HEK293 (cell line): Measurements from ENCODE around the gene SBNO2.
A peak's percentile ranks its signal among the peaks of the same experiment; 100 is the strongest.

Experiments
- CTCF ChIA-PET: fragments of 350-600 bp; formaldehyde crosslinking; extraction: SDS; loops from one replicate; lab custom pipeline; 2021; ENCODE audit warnings: antibody characterized with exemption; lab: Yijun Ruan, JAX
- POLR2A ChIA-PET: fragments of 300-600 bp; formaldehyde crosslinking; extraction: SDS; loops from one replicate; lab custom pipeline; 2020; ENCODE audit warnings: antibody characterized with exemption, inconsistent platforms; lab: Yijun Ruan, JAX
- H3K27ac ChIP-seq: fragments of 200-500 bp; sonication (Bioruptor generic); 2 replicates; pipeline ENCODE4 v1.5.1; 2014; ENCODE audit warnings: low read depth, low read length, control low read depth, inconsistent platforms; ENCODE audit errors: extremely low read depth
- H3K36me3 ChIP-seq, 2 experiments: fragments of 200-500 bp in 1 of 2; sonication (Bioruptor generic) in 1 of 2; 1 replicate in 1 of 2; 2 replicates in 1 of 2; pipeline ENCODE4 v1.5.1; 2014 to 2017; ENCODE audit warnings: inconsistent platforms in 2 of 2, low read length in 2 of 2; ENCODE audit not compliant: control insufficient read depth in 2 of 2, insufficient read depth in 1 of 2
- H3K4me1 ChIP-seq: fragments of 200-500 bp; sonication (Bioruptor generic); 2 replicates; pipeline ENCODE4 v1.5.1; 2014; ENCODE audit warnings: mild to moderate bottlenecking, low read length, inconsistent platforms; ENCODE audit not compliant: control insufficient read depth, insufficient read depth
- H3K4me3 ChIP-seq: 2 replicates; pipeline ENCODE4 v1.5.1; 2011; ENCODE audit warnings: low read depth, mild to moderate bottlenecking, control low read depth, low read length, moderate library complexity
- H3K9me3 ChIP-seq: fragments of 200-500 bp; sonication (Bioruptor generic); 2 replicates; pipeline ENCODE4 v1.5.1; 2014; ENCODE audit warnings: low read depth, low read length, inconsistent platforms; ENCODE audit not compliant: control insufficient read depth, insufficient read depth
- BCL11A ChIP-seq: fragments of 450-650 bp; formaldehyde crosslinking; IDR thresholded peaks from 2 replicates; pipeline ENCODE4 v1.5.1; 2016; ENCODE audit warnings: low read depth, missing biosample characterization, missing genetic modification characterization
- BCL11B ChIP-seq: fragments of 450-650 bp; formaldehyde crosslinking; IDR thresholded peaks from 2 replicates; pipeline ENCODE4 v1.5.1; 2016; ENCODE audit warnings: low read depth, missing biosample characterization, missing genetic modification characterization
- GLIS2 ChIP-seq: fragments of 450-650 bp; formaldehyde crosslinking; IDR thresholded peaks from 2 replicates; pipeline ENCODE4 v1.5.1; 2016; ENCODE audit warnings: missing biosample characterization, missing genetic modification characterization
- HOXC10 ChIP-seq: sonication (generic); formaldehyde crosslinking; IDR thresholded peaks from 2 replicates; pipeline ENCODE4 v1.8.1; 2023; ENCODE audit warnings: mild to moderate bottlenecking, missing genetic modification reagents
- MYNN ChIP-seq: fragments of 450-650 bp; formaldehyde crosslinking; IDR thresholded peaks from 2 replicates; pipeline ENCODE4 v1.5.1; 2016; ENCODE audit warnings: missing biosample characterization, missing genetic modification characterization, borderline replicate concordance
- PATZ1 ChIP-seq: fragments of 450-650 bp; formaldehyde crosslinking; IDR thresholded peaks from 2 replicates; pipeline ENCODE4 v1.5.1; 2016; ENCODE audit warnings: missing biosample characterization, missing genetic modification characterization
- SCRT2 ChIP-seq: fragments of 450-650 bp; formaldehyde crosslinking; IDR thresholded peaks from 2 replicates; pipeline ENCODE4 v1.5.1; 2016; ENCODE audit warnings: missing biosample characterization, missing genetic modification characterization
- SP2 ChIP-seq: fragments of 450-650 bp; formaldehyde crosslinking; IDR thresholded peaks from 2 replicates; pipeline ENCODE4 v1.5.1; 2016; ENCODE audit warnings: missing biosample characterization, missing genetic modification characterization
- YY2 ChIP-seq: fragments of 450-650 bp; formaldehyde crosslinking; IDR thresholded peaks from 2 replicates; pipeline ENCODE4 v1.5.1; 2016; ENCODE audit warnings: missing biosample characterization, missing genetic modification characterization
- ZBTB17 ChIP-seq: fragments of 450-650 bp; formaldehyde crosslinking; IDR thresholded peaks from 2 replicates; pipeline ENCODE4 v1.5.1; 2016; ENCODE audit warnings: missing biosample characterization, missing genetic modification characterization
- ZFHX2 ChIP-seq: fragments of 450-650 bp; formaldehyde crosslinking; conservative IDR thresholded peaks from 2 replicates; pipeline ENCODE4 v1.5.1; 2016; ENCODE audit warnings: missing biosample characterization, missing genetic modification characterization
- ZFP37 ChIP-seq: fragments of 450-650 bp; formaldehyde crosslinking; IDR thresholded peaks from 2 replicates; pipeline ENCODE4 v1.5.1; 2016; ENCODE audit warnings: missing biosample characterization, missing genetic modification characterization
- ZNF148 ChIP-seq: fragments of 450-650 bp; formaldehyde crosslinking; IDR thresholded peaks from 2 replicates; pipeline ENCODE4 v1.5.0; 2017; ENCODE audit warnings: missing biosample characterization, missing genetic modification characterization, borderline replicate concordance
- ZNF16 ChIP-seq: fragments of 450-650 bp; formaldehyde crosslinking; IDR thresholded peaks from 2 replicates; pipeline ENCODE4 v1.5.1; 2016; ENCODE audit warnings: low read depth, missing biosample characterization, missing genetic modification characterization
- ZNF184 ChIP-seq: fragments of 450-650 bp; IDR thresholded peaks from 2 replicates; pipeline ENCODE4 v1.5.1; 2018; ENCODE audit warnings: missing biosample characterization, mild to moderate bottlenecking, missing genetic modification characterization
- ZNF19 ChIP-seq: fragments of 450-650 bp; formaldehyde crosslinking; IDR thresholded peaks from 2 replicates; pipeline ENCODE4; 2016; ENCODE audit warnings: missing biosample characterization, missing genetic modification characterization, low read depth
- ZNF202 ChIP-seq: fragments of 450-650 bp; formaldehyde crosslinking; IDR thresholded peaks from 2 replicates; pipeline ENCODE4 v1.5.1; 2016; ENCODE audit warnings: missing biosample characterization, missing genetic modification characterization, borderline replicate concordance
- ZNF248 ChIP-seq: fragments of 450-650 bp; formaldehyde crosslinking; IDR thresholded peaks from 2 replicates; pipeline ENCODE4 v1.5.1; 2017; ENCODE audit warnings: missing biosample characterization, missing genetic modification characterization
- ZNF266 ChIP-seq: fragments of 450-650 bp; formaldehyde crosslinking; IDR thresholded peaks from 2 replicates; pipeline ENCODE4 v1.5.1; 2016; ENCODE audit warnings: missing biosample characterization, missing genetic modification characterization, low read depth
- ZNF37A ChIP-seq: fragments of 450-650 bp; IDR thresholded peaks from 2 replicates; pipeline ENCODE4 v1.5.1; 2018; ENCODE audit warnings: missing biosample characterization, missing genetic modification characterization
- ZNF488 ChIP-seq: fragments of 450-650 bp; formaldehyde crosslinking; IDR thresholded peaks from 2 replicates; pipeline ENCODE4 v1.5.1; 2016; ENCODE audit warnings: missing biosample characterization, missing genetic modification characterization
- ZNF530 ChIP-seq: fragments of 450-650 bp; formaldehyde crosslinking; IDR thresholded peaks from 2 replicates; pipeline ENCODE4 v1.5.1; 2016; ENCODE audit warnings: low read depth, missing biosample characterization, missing genetic modification characterization
- ZNF629 ChIP-seq: fragments of 450-650 bp; formaldehyde crosslinking; IDR thresholded peaks from 2 replicates; pipeline ENCODE4 v1.5.1; 2017; ENCODE audit warnings: missing biosample characterization, missing genetic modification characterization
- ZNF660 ChIP-seq: fragments of 450-650 bp; IDR thresholded peaks from 2 replicates; pipeline ENCODE4 v1.5.1; 2018; ENCODE audit warnings: missing biosample characterization, mild to moderate bottlenecking, missing genetic modification characterization
- ZNF670 ChIP-seq: fragments of 450-650 bp; formaldehyde crosslinking; IDR thresholded peaks from 2 replicates; pipeline ENCODE4 v1.5.1; 2016; ENCODE audit warnings: missing biosample characterization, missing genetic modification characterization, low read depth
- ZNF777 ChIP-seq: fragments of 450-650 bp; formaldehyde crosslinking; IDR thresholded peaks from 2 replicates; pipeline ENCODE4 v1.5.1; 2017; ENCODE audit warnings: missing biosample characterization, missing genetic modification characterization, borderline replicate concordance
- ZNF830 ChIP-seq: fragments of 450-650 bp; IDR thresholded peaks from 2 replicates; pipeline ENCODE4 v1.5.0; 2018; ENCODE audit warnings: missing biosample characterization, missing genetic modification characterization, low read depth, mild to moderate bottlenecking, moderate library complexity

SBNO2 gene

GRCh38 chr19:1166872-1167573 lies 7.0 kb downstream of the SBNO2 start:
- Histone ChIP-seq H3K4me1 (no peaks in the 10 kb centered on the region; the same call in 1 of the 2 replicates), H3K9me3 (no peaks in the 10 kb centered on the region), H3K27ac (no peak overlapping the region), H3K4me3 (no peak overlapping the region), H3K36me3 (peaks cover 0 to 9% of the 10 kb centered on the region in 2 experiments; a peak in 1 of 3 replicates)
- TF ChIP-seq ZNF19 (tag by site-specific recombination) (no peak), ZNF37A (tag by site-specific recombination) (no peak), BCL11B (tag by site-specific recombination) (0 out of 2 replicates have a peak, but pooled peaks have one; percentile 32)
- POLR2A ChIA-PET, result no interaction called here
- CTCF ChIA-PET, result interaction anchor here (1.4 kb wide), 1 partner anchor 54 kb away, joined by 8 read pairs; no protein-coding TSS in a partner anchor

- Histone ChIP-seq H3K27ac (no peak overlapping the region), H3K36me3 (peaks cover 0 to 5% of the 10 kb centered on the region in 2 experiments; a peak in 1 of 3 replicates), H3K9me3 (no peaks in the 10 kb centered on the region), H3K4me1 (0 out of 2 replicates have a peak, but pooled peaks cover 2% of the 10 kb centered on the region), H3K4me3 (no peak overlapping the region)
- ChIA-PET POLR2A (no interaction called here), CTCF (no interaction called here)
- TF ChIP-seq SP2 (tag by site-specific recombination) (no peak), ZNF16 (tag by site-specific recombination) (no peak), ZNF202 (tag by site-specific recombination) (no peak), ZNF148 (tag by site-specific recombination) (no peak), GLIS2 (tag by site-specific recombination) (peak; percentile 23; the same call in 1 of the 2 replicates), SCRT2 (tag by site-specific recombination) (peak; percentile 21; the same call in 1 of the 2 replicates), ZNF248 (no peak), ZFP37 (tag by site-specific recombination) (no peak), ZNF670 (tag by site-specific recombination) (no peak), ZNF488 (tag by site-specific recombination) (no peak), ZNF266 (tag by site-specific recombination) (no peak), BCL11A (tag by site-specific recombination) (peak; percentile 85), ZNF530 (tag by site-specific recombination) (no peak), ZNF777 (tag by site-specific recombination) (no peak), ZNF184 (tag by site-specific recombination) (no peak), ZNF660 (tag by site-specific recombination) (no peak), ZNF830 (tag by site-specific recombination) (no peak), ZBTB17 (tag by site-specific recombination) (no peak), MYNN (tag by site-specific recombination) (no peak), YY2 (tag by site-specific recombination) (no peak), HOXC10 (no peak), PATZ1 (tag by site-specific recombination) (0 out of 2 replicates have a peak, but pooled peaks have one; percentile 15), ZFHX2 (tag by site-specific recombination) (no peak), ZNF629 (tag by site-specific recombination) (no peak)
These were observed 9.2 kb downstream of the SBNO2 start for GRCh38 chr19:1164684-1165531.
